ENCODE data around the gene PDE10A.

The PDE10A gene

DNA sequence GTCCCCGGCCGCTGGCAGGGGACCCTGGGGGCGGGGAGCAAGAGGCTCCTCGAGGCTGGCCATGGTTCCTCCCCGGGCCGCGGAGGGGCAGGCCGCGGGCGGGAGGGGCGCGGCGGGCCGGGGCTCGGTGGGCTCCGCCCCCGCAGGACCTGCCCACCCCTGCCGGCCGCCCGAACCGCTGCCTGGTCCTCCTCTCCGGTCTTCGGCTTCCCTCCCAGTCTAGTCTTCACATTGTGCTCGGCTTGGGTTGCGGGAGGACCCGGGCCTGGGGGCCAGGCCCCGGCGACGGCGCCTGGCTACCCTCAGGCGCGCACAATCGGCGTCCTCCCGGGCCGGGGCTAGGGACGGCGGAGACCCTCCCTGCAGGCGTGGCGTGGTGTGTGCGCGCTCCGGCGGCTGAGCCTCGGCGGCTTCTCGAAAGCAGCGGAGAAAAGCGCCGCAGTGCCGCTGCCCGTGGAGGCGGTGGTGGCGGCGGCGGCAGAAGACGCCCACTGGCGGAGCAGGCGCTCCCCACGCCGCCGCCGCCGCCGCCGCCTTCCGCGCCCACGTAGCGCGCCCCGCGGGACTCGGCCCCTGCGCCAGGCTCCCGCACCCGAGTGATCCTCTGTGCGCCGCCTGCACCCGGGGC is at the start of gene PDE10A:
TSS of gene PDE10A (minus strand) at position 493 of the 628 bp plus-strand sequence. CDS start at position 63, 430 bp downstream.
- DNase-seq (ENCODE audit: low read depth in 2 of 2) = no peak

GRCh38 chr6:165708985-165709576 is 46.0 kb upstream of the PDE10A start:
- no peak for DNase-seq (ENCODE audit: low read depth in 2 of 2)

DNA sequence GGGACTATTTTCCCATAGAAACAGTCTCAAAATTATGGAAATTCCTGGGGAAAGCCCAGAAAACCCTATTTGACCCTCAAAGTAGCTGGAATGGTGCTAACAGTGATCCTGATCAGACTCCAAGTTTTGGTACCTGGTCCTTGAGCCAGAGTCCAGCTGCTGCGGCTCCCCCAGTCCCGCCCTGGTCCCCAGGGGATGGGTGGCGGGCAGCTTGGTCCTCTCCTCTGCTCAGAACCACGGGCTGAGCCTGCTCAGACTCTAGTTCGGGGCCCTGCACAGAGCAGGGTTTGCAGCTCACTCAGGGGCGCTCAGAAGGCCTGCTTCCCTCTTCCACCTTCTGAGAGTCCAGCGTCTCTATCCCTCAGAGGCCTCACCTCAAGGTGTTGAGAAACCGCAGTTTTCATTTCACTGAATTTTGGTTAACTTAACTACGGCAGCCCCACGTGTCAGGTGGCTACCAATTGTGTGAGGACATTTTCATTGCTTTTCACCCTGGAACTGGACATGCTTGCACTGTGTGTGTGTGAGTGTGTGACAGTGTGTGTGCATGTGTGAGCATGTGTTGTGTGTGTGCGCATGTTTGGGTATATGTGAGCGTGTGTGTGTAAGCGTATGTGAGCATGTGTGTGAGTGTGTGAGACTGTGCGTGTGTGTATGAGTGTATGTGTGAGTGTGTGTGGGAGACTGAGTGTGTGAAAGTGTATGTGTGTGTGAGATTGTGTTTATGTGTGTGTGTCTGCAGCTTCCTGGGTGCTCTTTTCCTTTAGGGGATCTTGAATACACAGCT is 44.2 kb upstream of the PDE10A start:
- no peak for DNase-seq (ENCODE audit: low read depth in 2 of 2)

GRCh38 chr6:165705941-165706340 is 42.9 kb upstream of the PDE10A start:
- DNase-seq (ENCODE audit: low read depth in 2 of 2) = no peak

- DNase-seq (ENCODE audit: low read depth in 2 of 2) = no peak
Observed at GRCh38 chr6:165704045-165704748, 41.2 kb upstream of the PDE10A start.

GRCh38 chr6:165702669-165703068 is 39.6 kb upstream of the PDE10A start:
- DNase-seq (ENCODE audit: low read depth in 2 of 2) = no peak

GRCh38 chr6:165701564-165702354 is 38.7 kb upstream of the PDE10A start:
- no peak for DNase-seq (ENCODE audit: low read depth in 2 of 2)

DNA sequence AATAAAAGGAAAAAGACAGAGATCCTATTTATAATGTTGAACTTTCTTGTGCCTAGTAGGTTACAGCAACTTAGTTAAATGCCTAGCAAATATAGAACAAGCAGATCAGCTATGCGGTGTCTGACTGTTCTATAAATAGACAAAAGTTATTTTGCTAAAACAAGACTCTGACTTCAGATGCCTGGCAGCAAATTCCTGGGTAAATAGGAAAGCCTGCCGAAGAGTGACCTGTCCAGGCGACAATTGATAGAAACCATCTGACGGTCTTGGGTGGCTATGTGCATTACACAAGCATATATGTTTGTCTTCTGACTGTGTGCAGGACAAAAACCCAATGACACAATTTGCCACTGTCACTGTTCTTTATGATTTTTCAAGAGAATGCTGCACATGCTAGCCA is 38.0 kb upstream of the PDE10A start:
- DNase-seq (ENCODE audit: low read depth in 2 of 2) = no peak

DNA sequence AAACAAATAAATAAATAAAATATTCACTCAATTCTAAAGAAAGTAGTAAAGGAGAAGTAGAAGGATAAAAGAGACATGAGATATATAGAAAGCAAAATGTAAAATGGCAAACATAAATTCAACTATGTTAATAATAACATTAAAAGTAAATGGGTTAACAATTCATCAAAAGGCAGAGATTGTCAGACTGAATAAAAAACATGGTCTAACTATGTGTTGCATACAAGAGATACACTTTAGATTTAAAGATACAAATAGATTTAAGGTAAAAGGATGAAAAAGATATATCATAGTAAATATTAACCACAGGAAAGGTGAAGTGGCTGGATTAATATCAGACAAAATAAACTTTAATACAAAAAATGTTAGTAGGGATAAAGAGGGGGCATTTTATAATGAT is 35.8 kb upstream of the PDE10A start:
- no peak for DNase-seq (ENCODE audit: low read depth in 2 of 2)

- DNase-seq (ENCODE audit: low read depth in 2 of 2) = no peak
Observed at GRCh38 chr6:165697171-165697570, 34.1 kb upstream of the PDE10A start.

DNA sequence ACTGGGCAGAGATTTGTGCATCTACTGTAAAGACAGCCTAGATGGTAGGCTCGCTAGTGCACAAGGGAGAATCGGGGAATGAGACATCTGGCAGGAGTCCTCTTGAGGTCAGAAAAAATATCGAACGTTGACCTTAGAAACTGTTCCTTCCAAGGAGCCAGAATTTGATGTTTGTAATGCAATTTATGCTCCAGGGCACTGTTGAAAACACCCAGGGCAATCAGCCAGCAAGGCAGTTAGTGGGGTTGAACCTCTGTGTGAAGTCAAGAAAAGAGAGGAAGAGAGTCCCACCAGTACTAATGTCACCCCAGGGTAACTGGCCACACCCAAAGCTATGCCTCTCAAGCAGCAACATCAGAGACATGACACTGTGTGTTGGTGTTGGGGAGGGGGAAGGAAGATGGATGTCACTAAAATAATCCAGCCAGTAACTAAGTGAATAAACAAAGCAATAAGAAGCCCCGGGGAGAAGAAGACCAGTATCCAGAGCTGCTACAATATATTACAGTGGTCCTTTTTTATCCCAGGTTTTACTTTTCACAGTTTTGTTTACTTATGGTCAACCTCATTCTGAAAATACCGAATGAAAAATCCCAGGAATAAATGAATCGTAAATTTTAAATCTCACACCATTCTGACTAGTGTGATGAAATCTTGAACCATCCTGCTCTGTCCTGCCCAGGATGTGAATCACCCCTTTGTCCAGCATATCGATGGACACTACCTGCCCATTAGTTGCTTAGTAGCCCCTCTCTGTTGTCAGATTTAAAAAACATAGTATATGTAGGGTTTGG is 32.9 kb upstream of the PDE10A start:
- DNase-seq (ENCODE audit: low read depth in 2 of 2) = no peak

GRCh38 chr6:165694296-165694695 is 31.3 kb upstream of the PDE10A start:
- no peak for DNase-seq (ENCODE audit: low read depth in 2 of 2)

GRCh38 chr6:165692106-165692653 is 29.1 kb upstream of the PDE10A start:
- DNase-seq (ENCODE audit: low read depth in 2 of 2) = no peak

DNA sequence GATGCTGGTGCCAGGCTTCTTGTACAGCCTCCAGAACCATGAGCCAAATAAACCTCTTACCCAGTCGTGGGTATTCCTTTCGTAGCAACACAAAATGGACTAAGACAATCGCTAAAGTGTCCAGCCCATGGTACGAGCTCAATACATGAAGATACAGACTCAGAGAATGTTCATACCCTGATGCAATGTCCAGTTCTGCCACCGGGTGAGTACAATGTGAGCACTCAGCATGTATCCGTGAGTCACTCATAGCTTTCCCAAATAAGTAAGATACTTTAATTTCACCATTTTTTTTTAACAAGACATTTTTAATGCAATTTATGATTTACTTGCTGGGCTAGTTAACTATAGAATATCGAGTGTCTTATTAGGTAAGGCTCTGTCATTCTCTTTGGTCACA is 26.7 kb upstream of the PDE10A start:
- DNase-seq (ENCODE audit: low read depth in 2 of 2) = no peak

- no peak for DNase-seq (ENCODE audit: low read depth in 2 of 2)
Observed at GRCh38 chr6:165686596-165687365, 23.7 kb upstream of the PDE10A start.

GRCh38 chr6:165685302-165685701 is 22.3 kb upstream of the PDE10A start:
- DNase-seq (ENCODE audit: low read depth in 2 of 2) = no peak

DNA sequence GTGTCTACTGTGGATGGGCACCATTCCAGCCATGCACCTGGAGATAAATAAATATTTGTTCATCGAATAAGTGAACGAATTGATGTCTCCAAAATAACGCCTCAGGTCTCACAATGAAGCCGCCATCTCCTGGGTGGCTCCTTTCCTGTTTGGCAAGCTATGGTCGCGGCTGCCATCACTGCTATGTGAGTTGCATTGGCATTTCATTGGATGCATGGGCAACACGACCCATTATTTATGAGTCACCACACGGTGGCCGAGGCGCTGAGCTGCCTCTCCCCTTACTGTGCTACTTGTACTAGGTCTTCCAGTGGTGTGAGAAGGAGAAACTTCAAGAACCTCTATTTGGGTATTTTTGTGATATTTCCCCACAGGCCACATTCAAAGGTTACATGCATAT is 21.3 kb upstream of the PDE10A start:
- no peak for DNase-seq (ENCODE audit: low read depth in 2 of 2)

- no peak for DNase-seq (ENCODE audit: low read depth in 2 of 2)
Observed at GRCh38 chr6:165680975-165681374, 17.9 kb upstream of the PDE10A start.

DNA sequence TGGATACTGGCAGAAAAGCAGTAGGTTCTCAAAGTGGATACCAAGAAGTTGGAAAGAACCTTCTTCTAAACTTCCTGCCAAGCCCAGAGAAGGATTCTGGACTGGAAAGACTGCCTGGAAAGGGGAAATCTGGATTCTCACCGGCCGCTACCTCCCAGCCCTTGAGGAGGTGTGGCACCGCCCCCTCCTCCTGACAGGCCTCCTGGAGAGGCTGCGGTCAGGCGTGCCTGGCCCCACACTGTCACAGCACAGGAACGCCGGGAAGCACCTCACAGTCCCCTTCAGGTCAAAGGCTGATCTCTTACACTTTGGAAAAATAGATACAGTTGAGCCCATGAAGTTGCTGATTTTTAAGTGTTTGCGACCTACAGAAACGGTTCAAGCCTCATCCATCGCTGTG is 16.3 kb upstream of the PDE10A start:
- DNase-seq (ENCODE audit: low read depth in 2 of 2) = no peak

DNA sequence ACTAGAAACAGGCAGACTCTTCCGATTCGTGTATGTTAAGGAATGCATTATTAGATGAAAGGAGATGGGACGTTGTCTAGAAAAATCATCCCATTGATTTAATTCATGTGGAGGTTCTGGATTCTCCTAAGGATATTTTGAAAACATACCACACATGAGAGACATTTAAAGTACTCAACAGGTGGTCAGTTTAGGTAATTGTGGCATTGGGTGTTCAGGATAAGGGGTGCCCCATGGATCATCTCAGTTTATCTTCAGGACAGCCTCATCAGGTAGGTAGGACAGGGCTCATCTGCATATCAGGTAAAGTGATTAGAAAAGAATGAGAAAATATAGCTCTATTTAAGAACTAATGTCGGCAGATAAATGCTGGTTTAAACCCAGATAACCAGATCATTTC is 15.9 kb upstream of the PDE10A start:
- no peak for DNase-seq (ENCODE audit: low read depth in 2 of 2)

All from stimulated activated CD8-positive, alpha-beta memory T cell treated with anti-CD3 and anti-CD28 coated beads, Interleukin-15, amount 100 ng/mL, for 4 hours (primary cell).